Measurements from ENCODE around the gene FOSL2.

Gene FOSL2

GRCh38 chr2:28375742-28376631 is 16.7 kb upstream of the FOSL2 start:
- no peak for DNase-seq

GRCh38 chr2:28377195-28377816 is 15.4 kb upstream of the FOSL2 start:
- no peak for DNase-seq

GRCh38 chr2:28377984-28378678 is 14.5 kb upstream of the FOSL2 start:
- DNase-seq = no peak

- peak; percentile 81 for DNase-seq
These were observed 13.7 kb upstream of the FOSL2 start for GRCh38 chr2:28378679-28379584.

GRCh38 chr2:28380219-28380618 is 12.4 kb upstream of the FOSL2 start:
- no peak for DNase-seq

- DNase-seq = no peak
These were observed 11.2 kb upstream of the FOSL2 start for GRCh38 chr2:28381225-28382180.

- no peak for DNase-seq
These were observed 9.9 kb upstream of the FOSL2 start for GRCh38 chr2:28382755-28383154.

GRCh38 chr2:28387082-28387960 is 5.3 kb upstream of the FOSL2 start:
- DNase-seq = no peak

- DNase-seq = no peak
These were observed 3.0 kb upstream of the FOSL2 start for GRCh38 chr2:28389399-28390240.

GRCh38 chr2:28390241-28390745 is 2.4 kb upstream of the FOSL2 start:
- peak; percentile 80 for DNase-seq

GRCh38 chr2:28390746-28391563 is 1.7 kb upstream of the FOSL2 start:
- DNase-seq = peak; percentile 59

- DNase-seq = peak; percentile 72
These were observed 928 bp upstream of the FOSL2 start for GRCh38 chr2:28391564-28392296.

- no peak for DNase-seq
These were observed 617 bp downstream of the FOSL2 start for GRCh38 chr2:28393114-28393836.

- DNase-seq = no peak
These were observed 1.7 kb downstream of the FOSL2 start for GRCh38 chr2:28394331-28394877.

- DNase-seq = no peak
These were observed 2.3 kb downstream of the FOSL2 start for GRCh38 chr2:28394997-28395333.

- no peak for DNase-seq
These were observed 2.8 kb downstream of the FOSL2 start for GRCh38 chr2:28395334-28396061.

All from GDM1 (cell line).